Muscle layer of colon (tissue), 2 donors: Measurements from ENCODE around the gene LCLAT1.

Experiments
- H3K27ac ChIP-seq: one replicate; pipeline ENCODE4 v1.7.0; 2013; ENCODE audit warnings: low read depth, mild to moderate bottlenecking, low read length, moderate library complexity
- H3K27me3 ChIP-seq, 2 donors: one replicate each; pipeline ENCODE4 v1.7.0; 2013; ENCODE audit warnings: low read length in 2 of 2, mild to moderate bottlenecking in 2 of 2; ENCODE audit not compliant: insufficient read depth in 2 of 2, control insufficient read depth in 1 of 2
- H3K36me3 ChIP-seq: one replicate; pipeline ENCODE4 v1.7.0; 2013; ENCODE audit warnings: mild to moderate bottlenecking, low read length; ENCODE audit not compliant: insufficient read depth
- H3K4me1 ChIP-seq: one replicate; pipeline ENCODE4 v1.7.0; 2013; ENCODE audit warnings: mild to moderate bottlenecking, low read length; ENCODE audit not compliant: insufficient read depth
- H3K4me3 ChIP-seq, 2 donors: one replicate each; pipeline ENCODE4 v1.7.0; 2013; ENCODE audit warnings: low read length in 2 of 2, low read depth in 1 of 2, mild to moderate bottlenecking in 1 of 2, moderate library complexity in 1 of 2
- H3K9ac ChIP-seq: one replicate; pipeline ENCODE4 v1.7.0; 2013; ENCODE audit warnings: low read length
- H3K9me3 ChIP-seq: one replicate; pipeline ENCODE4 v1.7.0; 2013; ENCODE audit warnings: mild to moderate bottlenecking, low read length
- donor health status: abdominal sarcoma.
- donor health status: Adenocarcinoma of cecum.

Gene LCLAT1

DNA sequence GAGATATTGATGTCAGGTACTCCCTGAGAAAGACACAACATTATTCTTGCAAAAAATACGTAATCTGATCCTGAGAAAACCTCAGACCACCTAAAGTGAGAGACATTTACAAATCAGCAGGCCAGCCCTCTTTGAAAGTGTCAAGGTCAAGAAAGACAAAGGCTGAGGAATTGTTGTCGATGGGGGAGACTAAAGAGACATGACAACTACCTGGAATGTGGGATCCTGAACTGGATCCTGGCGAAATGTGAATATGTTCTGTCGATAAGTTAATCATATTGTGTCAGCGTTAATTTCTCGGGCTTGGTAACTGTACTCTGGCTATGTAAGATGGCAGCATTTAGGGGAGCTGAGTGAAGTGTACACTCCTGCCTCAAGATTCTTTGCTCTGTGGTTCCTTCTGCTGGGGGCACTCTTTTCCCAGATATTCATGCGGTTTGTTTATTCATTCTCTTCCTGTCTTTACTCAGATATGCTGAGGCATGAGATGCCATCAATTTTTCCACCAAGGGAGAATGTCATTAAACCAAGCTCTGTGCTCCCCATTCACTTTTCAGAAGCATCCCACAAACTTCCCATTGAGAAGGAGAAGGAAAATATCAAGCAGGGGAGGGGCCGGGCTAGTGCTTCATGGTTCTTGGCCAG is 205.3 kb downstream of the LCLAT1 start:
- peaks cover 5% of the 10 kb centered on the region for H3K4me1 ChIP-seq
- no peaks in the 10 kb centered on the region for H3K27me3 ChIP-seq
- H3K9me3 ChIP-seq, result no peaks in the 10 kb centered on the region
- no peaks in the 10 kb centered on the region for H3K36me3 ChIP-seq
- no peak overlapping the region for H3K27ac ChIP-seq
- no peak overlapping the region for H3K4me3 ChIP-seq
- no peak overlapping the region for H3K9ac ChIP-seq

DNA sequence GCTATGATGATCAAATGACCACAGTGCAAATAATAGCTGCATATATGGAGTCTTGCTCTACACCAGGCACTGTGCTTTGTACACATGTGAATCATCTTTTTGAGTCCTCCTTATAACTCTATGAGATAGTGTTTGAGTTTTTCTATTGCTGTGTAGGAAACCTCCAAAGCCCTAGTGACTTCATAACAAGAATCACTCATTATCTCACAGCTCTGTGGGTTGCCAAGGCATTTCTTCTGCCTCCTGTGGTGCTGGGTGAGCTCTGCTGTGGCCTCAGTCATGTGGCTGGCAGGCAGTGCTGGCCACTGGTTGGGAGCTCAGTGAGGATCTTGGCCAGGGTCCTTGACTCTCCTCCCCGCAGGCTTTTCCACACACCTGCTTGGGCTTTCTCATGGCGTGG is 206.8 kb downstream of the LCLAT1 start:
- no peak overlapping the region for H3K9ac ChIP-seq
- no peak overlapping the region for H3K27ac ChIP-seq
- no peaks in the 10 kb centered on the region for H3K9me3 ChIP-seq
- no peaks in the 10 kb centered on the region for H3K36me3 ChIP-seq
- H3K4me3 ChIP-seq, result no peak overlapping the region
- no peaks in the 10 kb centered on the region for H3K27me3 ChIP-seq
- peaks cover 3% of the 10 kb centered on the region for H3K4me1 ChIP-seq

DNA sequence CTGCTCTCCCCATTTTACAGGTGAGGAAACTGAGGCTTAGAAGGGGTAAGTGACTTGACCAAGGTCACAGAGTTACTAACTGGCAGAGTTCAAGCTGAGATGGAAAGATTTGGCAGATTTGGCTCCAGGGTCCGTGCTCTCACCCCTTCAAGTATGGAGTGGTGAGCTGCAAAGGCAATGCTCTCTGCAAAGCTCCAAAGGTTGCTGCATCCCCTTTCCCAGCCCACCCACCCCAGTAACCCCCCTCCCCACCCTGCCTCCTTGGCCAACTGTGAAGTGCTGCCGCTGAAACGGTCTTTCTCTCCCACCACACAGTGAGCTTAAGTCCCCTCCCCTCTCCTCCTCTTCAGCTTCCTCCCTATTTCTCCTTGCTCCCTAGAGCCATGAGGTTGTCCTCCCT is 207.4 kb downstream of the LCLAT1 start:
- no peak overlapping the region for H3K9ac ChIP-seq
- H3K4me1 ChIP-seq, result no peaks in the 10 kb centered on the region
- no peak overlapping the region for H3K4me3 ChIP-seq
- H3K27me3 ChIP-seq, result no peaks in the 10 kb centered on the region
- H3K9me3 ChIP-seq, result no peaks in the 10 kb centered on the region
- no peak overlapping the region for H3K27ac ChIP-seq
- H3K36me3 ChIP-seq, result no peaks in the 10 kb centered on the region

DNA sequence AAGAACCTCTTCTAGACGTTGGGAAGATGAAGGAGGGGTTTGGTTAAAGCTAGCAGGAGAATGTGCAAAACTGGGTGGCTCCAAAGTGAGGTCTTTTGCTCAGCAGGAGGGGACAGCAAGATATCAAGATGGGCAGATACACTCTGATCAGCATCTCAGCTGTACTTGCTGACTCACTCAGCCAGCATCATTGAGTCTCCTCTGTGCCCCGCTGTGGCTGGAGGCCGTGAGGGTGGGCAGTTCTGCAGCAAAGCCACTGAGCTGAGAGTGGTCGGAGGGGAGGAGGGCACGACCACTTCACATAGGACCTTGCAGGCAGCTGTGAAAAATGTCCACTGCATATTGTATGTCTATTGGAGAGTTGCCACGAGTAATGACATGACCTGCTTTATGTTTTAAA is 208.2 kb downstream of the LCLAT1 start:
- Histone ChIP-seq H3K4me1 (no peaks in the 10 kb centered on the region), H3K9me3 (no peaks in the 10 kb centered on the region), H3K27ac (no peak overlapping the region), H3K36me3 (no peaks in the 10 kb centered on the region), H3K9ac (no peak overlapping the region), H3K4me3 (no peak overlapping the region), H3K27me3 (no peaks in the 10 kb centered on the region)

DNA sequence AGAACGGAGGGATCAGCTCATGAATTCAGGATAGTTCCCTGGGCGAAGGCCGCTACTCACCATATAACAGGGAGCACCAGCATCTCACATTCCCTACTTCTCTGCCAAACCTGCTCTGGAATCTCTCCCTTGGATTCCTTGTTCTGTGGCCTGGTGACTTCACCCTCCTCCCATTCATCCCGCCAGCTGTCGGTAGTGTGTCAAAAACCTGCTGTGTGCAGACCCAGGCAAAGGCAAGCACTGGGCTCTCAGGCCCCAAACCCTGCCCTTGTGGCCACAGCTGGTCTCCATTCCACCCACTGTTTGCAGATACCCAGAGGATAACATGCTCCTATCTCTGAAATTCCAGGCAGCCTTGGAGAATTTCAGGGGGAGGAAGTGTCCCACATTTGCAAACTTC is 208.6 kb downstream of the LCLAT1 start:
- Histone ChIP-seq H3K27ac (no peak overlapping the region), H3K9me3 (no peaks in the 10 kb centered on the region), H3K4me1 (no peaks in the 10 kb centered on the region), H3K4me3 (no peak overlapping the region), H3K36me3 (no peaks in the 10 kb centered on the region), H3K9ac (no peak overlapping the region), H3K27me3 (no peaks in the 10 kb centered on the region)

DNA sequence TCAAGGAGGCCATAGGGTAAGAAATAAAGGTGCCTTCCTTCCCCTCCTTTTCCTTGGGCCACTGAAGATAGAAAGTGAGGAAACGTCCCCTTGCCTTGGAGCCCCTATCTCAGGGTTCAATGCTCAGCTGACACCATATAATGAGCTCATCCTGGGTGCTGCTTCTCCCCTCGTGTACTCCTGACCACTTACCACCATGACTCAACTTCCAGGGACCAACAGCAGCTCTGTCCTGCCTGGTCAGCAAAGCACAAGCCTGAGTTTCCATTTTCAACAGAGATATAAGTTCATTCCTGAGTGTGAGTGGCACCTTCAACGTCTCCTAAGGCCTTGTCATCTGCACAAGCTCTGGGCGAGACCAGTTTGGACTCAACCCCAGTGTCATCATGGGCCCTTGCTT is 209.0 kb downstream of the LCLAT1 start:
- no peak overlapping the region for H3K27ac ChIP-seq
- H3K4me3 ChIP-seq, result no peak overlapping the region
- no peaks in the 10 kb centered on the region for H3K27me3 ChIP-seq
- no peak overlapping the region for H3K9ac ChIP-seq
- H3K9me3 ChIP-seq, result no peaks in the 10 kb centered on the region
- no peaks in the 10 kb centered on the region for H3K36me3 ChIP-seq
- H3K4me1 ChIP-seq, result no peaks in the 10 kb centered on the region

DNA sequence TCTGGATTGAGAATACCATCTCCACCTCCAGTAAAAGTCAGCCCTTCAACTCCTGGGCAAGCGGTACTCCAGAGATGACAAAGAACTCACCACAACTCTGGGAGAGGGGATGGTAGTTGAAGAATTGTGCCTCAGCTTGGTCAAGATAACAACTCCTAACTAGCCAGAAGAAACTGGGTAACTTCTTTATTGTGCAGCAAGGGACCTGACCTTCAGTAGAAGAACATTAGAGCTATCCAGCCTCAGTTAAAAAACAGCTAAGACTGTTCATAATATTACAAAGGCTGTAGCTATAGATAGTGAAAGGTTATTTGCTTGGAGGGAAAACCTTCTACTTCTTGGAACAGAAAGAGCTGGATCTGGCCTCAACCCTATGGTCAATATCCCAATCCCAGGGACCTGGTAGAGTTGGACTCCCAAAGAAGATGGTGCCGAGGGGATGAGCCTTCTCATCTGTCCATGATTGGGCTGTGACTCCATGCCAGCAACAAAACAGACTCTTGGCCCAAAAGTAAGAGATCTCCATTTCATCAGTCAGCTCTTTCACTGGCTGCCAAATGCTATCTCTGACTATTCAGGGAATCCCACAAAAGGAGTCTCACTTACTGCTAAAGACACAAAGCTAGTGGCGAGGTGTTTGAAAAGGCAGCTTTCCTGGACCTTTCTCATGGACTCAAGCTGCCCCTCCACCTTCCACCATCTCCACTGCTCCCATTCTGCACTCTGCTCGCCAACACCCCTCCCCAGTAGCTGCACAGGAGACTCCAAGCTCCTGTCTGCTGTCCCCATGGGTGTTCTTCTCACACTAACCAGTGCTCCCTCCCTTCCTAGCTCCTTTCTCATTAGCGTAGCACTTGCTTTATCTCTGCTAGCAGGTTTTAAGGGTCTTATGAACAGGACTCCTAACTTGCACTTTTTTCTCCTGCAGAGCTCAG is 214.4 kb downstream of the LCLAT1 start:
- peaks cover 7% of the 10 kb centered on the region for H3K4me1 ChIP-seq
- H3K4me3 ChIP-seq, result no peak overlapping the region
- H3K9me3 ChIP-seq, result no peaks in the 10 kb centered on the region
- H3K27me3 ChIP-seq, result no peaks in the 10 kb centered on the region
- H3K27ac ChIP-seq, result no peak overlapping the region
- H3K9ac ChIP-seq, result no peak overlapping the region
- H3K36me3 ChIP-seq, result no peaks in the 10 kb centered on the region

DNA sequence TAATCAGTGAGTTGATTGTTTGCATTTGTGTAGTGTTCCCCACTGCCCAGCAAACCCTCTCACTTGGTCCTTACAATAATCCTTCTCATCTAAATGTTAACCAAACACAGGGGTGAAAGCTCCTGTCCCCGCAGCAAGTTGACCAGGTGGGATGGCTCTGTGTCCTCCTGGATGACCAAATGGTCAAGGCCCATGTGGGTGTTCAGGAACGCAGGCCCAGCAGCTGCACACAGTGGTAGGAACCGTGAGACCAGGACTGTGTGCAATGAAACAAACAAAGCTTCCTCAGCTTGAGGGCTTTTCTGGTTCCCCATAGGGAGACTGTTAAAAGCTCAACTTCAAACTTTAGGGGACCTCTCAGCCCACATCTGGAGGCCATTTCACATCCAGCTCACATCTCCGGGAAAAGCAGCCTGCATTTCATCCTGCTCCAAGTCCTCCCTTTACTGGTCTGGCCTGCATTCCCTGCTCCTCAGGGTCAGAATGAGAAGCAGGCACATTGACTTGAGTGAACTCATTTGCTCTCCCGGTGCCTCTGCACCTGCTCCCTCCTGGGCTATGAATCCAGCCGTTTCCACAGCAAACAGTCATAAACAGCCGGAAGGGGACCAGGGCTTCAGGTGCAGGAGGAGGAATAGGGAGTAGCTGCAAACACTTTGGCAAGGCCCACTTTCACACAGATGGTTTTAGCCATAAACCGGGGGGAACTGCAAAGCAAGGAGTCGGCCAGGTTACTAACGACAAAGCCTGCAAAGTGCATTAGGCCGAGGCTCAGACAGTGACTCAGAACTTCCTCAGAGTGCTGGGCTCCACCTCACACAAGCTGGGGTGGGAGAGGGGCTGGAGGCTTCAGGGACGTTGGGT is 215.5 kb downstream of the LCLAT1 start:
- H3K36me3 ChIP-seq, result no peaks in the 10 kb centered on the region
- no peak overlapping the region for H3K9ac ChIP-seq
- H3K4me1 ChIP-seq, result peaks cover 12% of the 10 kb centered on the region
- no peak overlapping the region for H3K4me3 ChIP-seq
- no peaks in the 10 kb centered on the region for H3K9me3 ChIP-seq
- H3K27me3 ChIP-seq, result no peaks in the 10 kb centered on the region
- H3K27ac ChIP-seq, result no peak overlapping the region

DNA sequence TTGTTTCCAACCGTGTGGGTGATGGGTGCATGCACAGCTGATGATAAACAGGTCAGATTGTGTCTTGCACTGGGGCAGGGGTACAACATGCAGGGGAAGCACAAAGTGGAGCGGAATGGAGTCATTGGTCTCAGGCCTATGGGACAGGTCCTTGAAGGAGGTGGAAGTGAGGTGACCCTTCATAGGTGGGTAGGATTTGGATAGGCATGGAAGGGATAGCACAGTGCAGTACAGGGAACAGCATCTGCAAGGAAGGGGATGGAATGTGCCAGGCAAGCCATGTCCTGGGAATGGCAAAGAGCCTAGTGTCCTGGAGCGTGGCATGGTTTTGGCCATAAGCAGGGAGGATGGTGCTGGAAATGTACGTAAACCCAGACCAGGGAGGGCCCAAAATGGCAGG is 216.3 kb downstream of the LCLAT1 start:
- Histone ChIP-seq H3K9me3 (no peaks in the 10 kb centered on the region), H3K9ac (no peak overlapping the region), H3K4me3 (no peak overlapping the region), H3K27ac (no peak overlapping the region), H3K27me3 (no peaks in the 10 kb centered on the region), H3K4me1 (peaks cover 12% of the 10 kb centered on the region), H3K36me3 (no peaks in the 10 kb centered on the region)

DNA sequence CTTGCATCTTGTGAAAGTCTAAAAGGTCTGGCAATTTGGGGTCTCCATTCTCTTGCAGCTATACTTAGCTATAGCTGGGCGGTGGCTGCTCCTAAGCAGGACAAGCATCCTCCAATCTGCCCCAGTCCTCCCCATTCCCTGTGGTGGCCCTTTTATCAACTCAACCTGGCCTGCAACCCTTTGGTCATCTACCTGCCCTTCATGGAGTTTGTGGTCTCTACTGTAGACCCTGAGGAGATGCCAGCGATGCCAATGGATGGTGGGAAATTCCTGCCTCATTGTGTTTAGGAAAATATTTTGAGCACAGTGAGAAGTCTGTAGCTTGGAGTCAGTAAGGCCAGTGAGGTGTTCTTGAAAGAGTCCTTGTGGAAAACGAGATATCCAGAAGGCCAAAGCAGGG is 216.8 kb downstream of the LCLAT1 start:
- no peaks in the 10 kb centered on the region for H3K36me3 ChIP-seq
- H3K9ac ChIP-seq, result no peak overlapping the region
- H3K4me1 ChIP-seq, result peaks cover 12% of the 10 kb centered on the region
- no peak overlapping the region for H3K4me3 ChIP-seq
- no peaks in the 10 kb centered on the region for H3K9me3 ChIP-seq
- H3K27me3 ChIP-seq, result no peaks in the 10 kb centered on the region
- H3K27ac ChIP-seq, result no peak overlapping the region

DNA sequence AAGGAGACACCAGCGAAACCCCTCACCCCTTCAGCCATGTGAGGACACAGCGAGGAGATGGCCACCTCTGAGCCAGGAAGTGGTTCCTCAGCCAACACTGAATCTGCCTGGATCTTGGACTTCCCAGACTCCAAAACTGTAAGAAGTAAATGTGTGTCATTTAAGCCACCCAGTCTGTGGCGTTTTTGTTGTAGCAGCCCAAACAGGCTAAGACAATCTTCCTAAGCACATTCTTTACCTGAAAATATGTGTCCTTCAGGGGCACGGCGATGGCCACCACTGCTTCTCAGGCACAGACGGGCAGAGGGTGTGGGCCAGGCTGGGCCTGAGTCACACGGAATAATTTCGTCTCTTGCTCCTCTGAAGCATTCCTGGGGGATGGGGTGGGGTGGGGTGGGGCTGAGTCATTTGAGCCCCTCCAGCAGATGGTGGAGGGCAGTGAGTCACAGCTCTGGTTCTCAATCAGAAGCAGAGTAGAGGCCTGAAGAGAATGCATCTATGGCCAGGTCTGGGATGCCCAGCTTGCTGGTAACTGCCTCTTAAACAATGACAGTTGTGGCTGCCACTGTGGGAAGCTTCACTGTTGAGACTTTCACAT is 217.8 kb downstream of the LCLAT1 start:
- Histone ChIP-seq H3K4me3 (no peak overlapping the region), H3K9ac (no peak overlapping the region), H3K27ac (no peak overlapping the region), H3K9me3 (no peaks in the 10 kb centered on the region), H3K36me3 (no peaks in the 10 kb centered on the region), H3K27me3 (no peaks in the 10 kb centered on the region), H3K4me1 (peaks cover 12% of the 10 kb centered on the region)
